ENCODE data around the gene CALML5. TPM values are rescaled to one million over a fixed set of nuclear protein-coding genes. Genes with fewer than 3 reads are reported as not detected.

CALML5 gene
- total and polyA plus RNA-seq, 2 of the 4 experiments (the other 2 are of a cell fraction), result not detected

DNA sequence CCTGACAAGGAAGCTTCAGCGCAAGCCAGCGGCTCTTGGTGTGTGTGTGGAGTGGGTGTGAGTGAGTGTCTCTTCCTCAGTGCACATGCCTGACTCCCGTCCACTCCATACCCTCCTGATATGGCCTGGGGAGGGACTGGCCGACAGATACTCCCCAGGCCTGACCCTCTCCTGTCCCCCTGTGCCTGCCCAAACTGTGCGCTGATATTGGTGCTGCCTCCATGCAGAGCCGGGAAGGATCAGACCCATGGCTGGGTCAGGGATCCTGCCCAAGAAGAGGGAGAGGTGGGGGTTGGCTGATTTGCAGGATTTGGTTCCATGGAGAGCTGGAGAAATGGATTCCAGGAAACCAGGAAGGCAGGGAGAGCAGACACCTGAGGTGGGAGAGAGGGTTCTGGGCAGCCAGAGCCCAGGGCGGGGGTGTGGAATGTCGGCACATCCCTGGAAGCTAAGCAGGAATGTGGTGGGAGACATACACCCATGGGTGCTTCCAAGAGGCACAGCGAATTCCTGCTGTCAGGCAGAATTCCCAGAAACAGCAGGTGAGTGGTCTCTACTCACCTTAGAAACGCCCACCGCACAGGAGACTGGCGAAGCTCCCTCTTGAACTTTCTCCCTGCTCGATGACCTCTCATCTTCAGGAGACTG is 6.3 kb downstream of the CALML5 start:
- dilution Hi-C loops (cut with HindIII; ENCODE audit: low sequenced_read_pairs, unreplicated experiment), result no loop called here
- no peak overlapping the region for H4K91ac ChIP-seq (ENCODE audit: insufficient read depth, low read depth, low read length)
- H2BK20ac ChIP-seq (ENCODE audit: low read depth, low read length), result no peak overlapping the region
- H3K27me3 ChIP-seq (ENCODE audit: control insufficient read depth, insufficient read depth, low read length), result peaks cover 5% of the 10 kb centered on the region; the same call in 1 of the 2 replicates
- no peak for ATAC-seq (ENCODE audit: low read depth)
- no peak overlapping the region for H2BK5ac ChIP-seq (ENCODE audit: low read depth, low read length, poor library complexity, severe bottlenecking)
- CTCF ChIA-PET, result no interaction called here
- no peaks in the 10 kb centered on the region for H3K4me1 ChIP-seq (ENCODE audit: control insufficient read depth, insufficient read depth, low read length)
- BruUV-seq (replicated peaks), result no TSS peak
- no peak overlapping the region for H3K27ac ChIP-seq (ENCODE audit: insufficient read depth, low read length)
- no peak overlapping the region for H3K14ac ChIP-seq (replicated peaks; ENCODE audit: low read depth, low read length)
- H3K79me1 ChIP-seq (ENCODE audit: low read depth in 1 of 2, low read length in 2 of 2), result no peaks in the 10 kb centered on the region
- no peak for TF ChIP-seq ELK1 (IDR thresholded peaks at IDR 0.05; ENCODE audit: borderline replicate concordance, low read depth, low read length)
- no peak for TF ChIP-seq RAD21 (IDR thresholded peaks at IDR 0.05; ENCODE audit: low read length)
- no peak for TF ChIP-seq FOS (IDR thresholded peaks at IDR 0.05; ENCODE audit: low read depth, low read length)
- no peak for TF ChIP-seq BHLHE40 (IDR thresholded peaks at IDR 0.05; ENCODE audit: low read depth, low read length)
- TF ChIP-seq RFX5 (IDR thresholded peaks at IDR 0.05; ENCODE audit: low read depth, low read length), result no peak
- no peak for TF ChIP-seq SMC3 (IDR thresholded peaks at IDR 0.05; ENCODE audit: low read depth, low read length)
- no peak for TF ChIP-seq MXI1 (IDR thresholded peaks at IDR 0.05; ENCODE audit: borderline replicate concordance, low read depth, low read length)
- TF ChIP-seq NFE2L2 (IDR thresholded peaks at IDR 0.05; ENCODE audit: low read depth, low read length), result no peak
- no peak for TF ChIP-seq CEBPB (IDR thresholded peaks at IDR 0.05; ENCODE audit: low read depth, low read length)
- TF ChIP-seq MAZ (IDR thresholded peaks at IDR 0.05; ENCODE audit: borderline replicate concordance, low read depth, low read length), result no peak
- TF ChIP-seq, protein P1, sequence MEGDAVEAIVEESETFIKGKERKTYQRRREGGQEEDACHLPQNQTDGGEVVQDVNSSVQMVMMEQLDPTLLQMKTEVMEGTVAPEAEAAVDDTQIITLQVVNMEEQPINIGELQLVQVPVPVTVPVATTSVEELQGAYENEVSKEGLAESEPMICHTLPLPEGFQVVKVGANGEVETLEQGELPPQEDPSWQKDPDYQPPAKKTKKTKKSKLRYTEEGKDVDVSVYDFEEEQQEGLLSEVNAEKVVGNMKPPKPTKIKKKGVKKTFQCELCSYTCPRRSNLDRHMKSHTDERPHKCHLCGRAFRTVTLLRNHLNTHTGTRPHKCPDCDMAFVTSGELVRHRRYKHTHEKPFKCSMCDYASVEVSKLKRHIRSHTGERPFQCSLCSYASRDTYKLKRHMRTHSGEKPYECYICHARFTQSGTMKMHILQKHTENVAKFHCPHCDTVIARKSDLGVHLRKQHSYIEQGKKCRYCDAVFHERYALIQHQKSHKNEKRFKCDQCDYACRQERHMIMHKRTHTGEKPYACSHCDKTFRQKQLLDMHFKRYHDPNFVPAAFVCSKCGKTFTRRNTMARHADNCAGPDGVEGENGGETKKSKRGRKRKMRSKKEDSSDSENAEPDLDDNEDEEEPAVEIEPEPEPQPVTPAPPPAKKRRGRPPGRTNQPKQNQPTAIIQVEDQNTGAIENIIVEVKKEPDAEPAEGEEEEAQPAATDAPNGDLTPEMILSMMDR (conservative IDR thresholded peaks at IDR 0.05; ENCODE audit: low read depth, low read length), result no peak
- TF ChIP-seq, protein P2, sequence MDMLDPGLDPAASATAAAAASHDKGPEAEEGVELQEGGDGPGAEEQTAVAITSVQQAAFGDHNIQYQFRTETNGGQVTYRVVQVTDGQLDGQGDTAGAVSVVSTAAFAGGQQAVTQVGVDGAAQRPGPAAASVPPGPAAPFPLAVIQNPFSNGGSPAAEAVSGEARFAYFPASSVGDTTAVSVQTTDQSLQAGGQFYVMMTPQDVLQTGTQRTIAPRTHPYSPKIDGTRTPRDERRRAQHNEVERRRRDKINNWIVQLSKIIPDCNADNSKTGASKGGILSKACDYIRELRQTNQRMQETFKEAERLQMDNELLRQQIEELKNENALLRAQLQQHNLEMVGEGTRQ (IDR thresholded peaks at IDR 0.05; ENCODE audit: low read depth, low read length), result no peak
- no peak for TF ChIP-seq RCOR1 (IDR thresholded peaks at IDR 0.05; ENCODE audit: insufficient replicate concordance, low read length)
- TF ChIP-seq MAFK (IDR thresholded peaks at IDR 0.05; ENCODE audit: low read depth, low read length), result no peak
- no peak for TF ChIP-seq CHD1 (IDR thresholded peaks at IDR 0.05; ENCODE audit: low read depth, low read length)
- no peak for TF ChIP-seq POLR2A (IDR thresholded peaks at IDR 0.05; ENCODE audit: low read depth, low read length)
- no peak overlapping the region for H3K18ac ChIP-seq (ENCODE audit: low read depth, low read length)
- no peak overlapping the region for H4K5ac ChIP-seq (ENCODE audit: low read depth, low read length)
- no peak overlapping the region for H2AK5ac ChIP-seq (ENCODE audit: low read depth, low read length)
- in situ Hi-C loops (cut with MboI; ENCODE audit: low sequenced_read_pairs), result no loop called here
- DNase-seq, result no peak
- H2BK15ac ChIP-seq (ENCODE audit: low read depth, low read length), result no peak overlapping the region
- H2AK9ac ChIP-seq (replicated peaks; ENCODE audit: low read depth, low read length, poor library complexity), result no peak overlapping the region
- H4K20me1 ChIP-seq (ENCODE audit: insufficient read depth, low read length), result no peaks in the 10 kb centered on the region
- peaks cover 4% of the 10 kb centered on the region for H3K9me3 ChIP-seq (ENCODE audit: control insufficient read depth, insufficient read depth, low read length)
- 0 out of 2 replicates have a peak, but pooled peaks cover 3% of the 10 kb centered on the region for H3K9me1 ChIP-seq (ENCODE audit: insufficient read depth, low read length)
- H2AFZ ChIP-seq (replicated peaks; ENCODE audit: low read length, poor library complexity), result no peak overlapping the region
- no peaks in the 10 kb centered on the region for H3K36me3 ChIP-seq (ENCODE audit: control insufficient read depth, insufficient read depth, low read length)
- no peak overlapping the region for H3K56ac ChIP-seq (ENCODE audit: extremely low read depth, insufficient read depth, low read length)
- H3K4ac ChIP-seq (ENCODE audit: low read depth, low read length), result no peak overlapping the region
- H2BK120ac ChIP-seq (ENCODE audit: low read depth, low read length), result no peak overlapping the region
- no peak overlapping the region for H3K4me2 ChIP-seq (ENCODE audit: low read depth, low read length)
- H3K9ac ChIP-seq (ENCODE audit: low read depth, low read length), result no peak overlapping the region
- no peak overlapping the region for H3K4me3 ChIP-seq (ENCODE audit: insufficient read depth, low read depth, low read length)
- intact Hi-C loops (cut with micrococcal nuclease), result no loop called here
- POLR2A ChIA-PET (ENCODE audit: unreplicated experiment), result no interaction called here
- no peak overlapping the region for H4K8ac ChIP-seq (ENCODE audit: low read depth in 2 of 2, low read length in 2 of 2)
- WGBS, 2 experiments (ENCODE audit: extremely low coverage in 2 of 2, insufficient read length in 1 of 2), result 60% methylated on average over 2 of the region's 13 CpGs; no CpG with 5 or more reads in 1 of the 2 experiments
- no peak overlapping the region for H3K23ac ChIP-seq (ENCODE audit: low read depth, low read length)

Data from IMR-90 (cell line).